SK-N-MC (cell line): ENCODE data around the gene SPNS3.

ENCODE experiments used
- EZH2 ChIP-seq: fragments of 200-600 bp; sonication (generic); IDR thresholded peaks from one replicate; pipeline ENCODE4 v1.6.1; 2017; ENCODE audit warnings: antibody characterized with exemption
- FOXP2 ChIP-seq: optimal IDR thresholded peaks from 2 replicates; pipeline ENCODE3; 2011; ENCODE audit warnings: mild to moderate bottlenecking, moderate library complexity; ENCODE audit not compliant: insufficient read depth; ENCODE audit errors: extremely low read length, control extremely low read depth
- POLR2AphosphoS5 ChIP-seq: IDR thresholded peaks from 2 replicates; pipeline ENCODE4 v1.6.1; 2012; ENCODE audit warnings: mild to moderate bottlenecking, low read depth, low read length, borderline replicate concordance

DNA sequence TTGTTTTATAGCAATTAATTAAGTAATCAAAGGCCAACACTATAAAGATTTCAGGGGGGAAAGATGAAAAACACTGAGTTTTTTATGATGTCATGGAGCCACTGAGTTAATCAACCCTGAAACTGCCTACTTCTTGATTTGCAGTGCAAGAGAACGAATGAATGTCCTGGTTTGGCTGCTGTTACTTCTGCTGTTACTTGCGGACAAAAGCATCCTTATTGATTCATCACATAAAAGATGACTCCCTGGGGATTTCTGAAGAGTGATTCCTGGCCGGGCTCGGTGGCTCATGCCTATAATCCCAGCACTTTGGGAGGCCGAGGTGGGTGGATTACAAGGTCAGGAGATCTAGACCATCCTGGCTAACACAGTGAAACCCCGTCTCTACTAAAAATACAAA, 10.9 kb upstream of the SPNS3 start:
- no peak for TF ChIP-seq EZH2
- no peak for TF ChIP-seq FOXP2
- TF ChIP-seq POLR2AphosphoS5, result no peak
